Glutamatergic neuron (in vitro differentiated cells): ENCODE data around the gene FAM168B. TPM values are rescaled to one million over a fixed set of nuclear protein-coding genes. Genes with fewer than 3 reads are reported as not detected.

Experiments used
- DNase-seq: peaks from one replicate; pipeline ENCODE4 v3.0.0; 2022
- H3K27ac Mint-ChIP-seq: one replicate; pipeline ENCODE4 v1.8.0; 2020; ENCODE audit warnings: mild to moderate bottlenecking, mixed read lengths, inconsistent platforms; ENCODE audit not compliant: unreplicated experiment
- H3K27me3 Mint-ChIP-seq: one replicate; pipeline ENCODE4 v1.8.0; 2020; ENCODE audit warnings: mild to moderate bottlenecking, moderate library complexity, mixed read lengths, inconsistent platforms; ENCODE audit not compliant: unreplicated experiment
- H3K36me3 Mint-ChIP-seq: one replicate; pipeline ENCODE4 v1.8.0; 2020; ENCODE audit warnings: mild to moderate bottlenecking, mixed read lengths, inconsistent platforms; ENCODE audit not compliant: unreplicated experiment
- H3K4me1 Mint-ChIP-seq: one replicate; pipeline ENCODE4 v1.8.0; 2020; ENCODE audit warnings: mild to moderate bottlenecking, low read depth, mixed read lengths, inconsistent platforms; ENCODE audit not compliant: unreplicated experiment
- H3K4me3 Mint-ChIP-seq: one replicate; pipeline ENCODE4 v1.8.0; 2020; ENCODE audit warnings: mild to moderate bottlenecking, mixed read lengths, inconsistent platforms; ENCODE audit not compliant: unreplicated experiment
- H3K9me3 Mint-ChIP-seq: one replicate; pipeline ENCODE4 v1.8.0; 2020; ENCODE audit warnings: mild to moderate bottlenecking, moderate library complexity, mixed read lengths, inconsistent platforms; ENCODE audit not compliant: unreplicated experiment
- total RNA-seq: library from RNA; stranded (reverse); fragmentation: NEBNext Ultra II Directional; extraction: Animal tissue kit (Norgen Biotek cat#: 25700); gene quantifications from one replicate; pipeline ENCODE4 v1.2.1, GENCODE V29; 2021; ENCODE audit not compliant: unreplicated experiment
- TF ChIP-seq, protein P1 (sequence below): fragments of 200-600 bp; sonication (generic); IDR thresholded peaks from one replicate; pipeline ENCODE4 v1.5.0; 2021; ENCODE audit not compliant: partially characterized antibody, unreplicated experiment

The FAM168B gene
- total RNA-seq, 1 donor from 2014 or later, result 118 TPM

DNA sequence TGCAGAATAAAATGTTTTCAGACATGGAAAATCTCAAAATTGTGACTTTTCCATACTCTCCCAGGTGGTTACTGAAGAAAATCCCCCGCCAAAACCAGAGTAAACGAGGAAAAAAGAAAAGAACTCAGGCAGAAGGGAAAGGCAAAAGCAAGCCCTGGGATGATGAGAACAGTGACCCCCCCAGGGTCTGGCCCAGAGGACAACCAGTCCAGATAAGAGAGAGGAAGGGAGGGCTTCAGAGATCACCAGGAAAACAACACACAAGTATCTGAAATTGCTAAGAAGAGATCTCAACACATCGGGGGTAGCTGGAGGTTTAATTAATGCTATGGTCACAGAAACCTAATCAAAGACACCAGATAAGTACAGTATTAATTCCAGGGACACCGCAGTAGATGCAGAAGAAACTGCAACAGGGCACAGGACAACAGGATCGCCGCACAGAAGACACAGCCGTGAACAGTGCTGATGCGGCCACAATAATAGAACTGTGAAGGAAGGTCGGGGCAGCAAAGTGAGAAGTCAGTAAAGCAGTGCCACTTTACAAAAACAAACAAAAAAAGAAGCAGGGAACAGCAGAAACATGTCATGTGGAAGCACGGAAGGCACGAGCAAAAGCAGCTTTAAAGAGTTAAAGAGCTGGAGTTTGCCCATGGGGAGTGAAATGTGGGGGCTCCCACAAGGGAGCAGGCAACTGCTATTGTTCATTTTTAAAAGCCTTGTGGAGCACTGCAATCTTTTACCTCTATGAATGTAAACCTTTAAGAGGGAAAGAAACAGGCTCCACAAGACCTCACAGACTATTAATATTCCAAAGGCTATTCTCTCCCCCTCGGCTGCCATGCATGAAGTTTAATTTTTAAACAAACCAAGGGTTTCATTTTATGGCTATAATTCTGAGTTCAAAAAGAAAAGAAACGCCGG lies 28.4 kb downstream of the FAM168B start:
- H3K36me3 Mint-ChIP-seq, result no peaks in the 10 kb centered on the region
- H3K27ac Mint-ChIP-seq, result peak overlapping the region; percentile 75
- H3K27me3 Mint-ChIP-seq, result peaks cover 3% of the 10 kb centered on the region
- peaks cover 15% of the 10 kb centered on the region for H3K4me1 Mint-ChIP-seq
- H3K9me3 Mint-ChIP-seq, result peaks cover 6% of the 10 kb centered on the region
- H3K4me3 Mint-ChIP-seq, result peak overlapping the region; percentile 33
- TF ChIP-seq, protein P1, sequence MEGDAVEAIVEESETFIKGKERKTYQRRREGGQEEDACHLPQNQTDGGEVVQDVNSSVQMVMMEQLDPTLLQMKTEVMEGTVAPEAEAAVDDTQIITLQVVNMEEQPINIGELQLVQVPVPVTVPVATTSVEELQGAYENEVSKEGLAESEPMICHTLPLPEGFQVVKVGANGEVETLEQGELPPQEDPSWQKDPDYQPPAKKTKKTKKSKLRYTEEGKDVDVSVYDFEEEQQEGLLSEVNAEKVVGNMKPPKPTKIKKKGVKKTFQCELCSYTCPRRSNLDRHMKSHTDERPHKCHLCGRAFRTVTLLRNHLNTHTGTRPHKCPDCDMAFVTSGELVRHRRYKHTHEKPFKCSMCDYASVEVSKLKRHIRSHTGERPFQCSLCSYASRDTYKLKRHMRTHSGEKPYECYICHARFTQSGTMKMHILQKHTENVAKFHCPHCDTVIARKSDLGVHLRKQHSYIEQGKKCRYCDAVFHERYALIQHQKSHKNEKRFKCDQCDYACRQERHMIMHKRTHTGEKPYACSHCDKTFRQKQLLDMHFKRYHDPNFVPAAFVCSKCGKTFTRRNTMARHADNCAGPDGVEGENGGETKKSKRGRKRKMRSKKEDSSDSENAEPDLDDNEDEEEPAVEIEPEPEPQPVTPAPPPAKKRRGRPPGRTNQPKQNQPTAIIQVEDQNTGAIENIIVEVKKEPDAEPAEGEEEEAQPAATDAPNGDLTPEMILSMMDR, result no peak
- DNase-seq, result no peak

DNA sequence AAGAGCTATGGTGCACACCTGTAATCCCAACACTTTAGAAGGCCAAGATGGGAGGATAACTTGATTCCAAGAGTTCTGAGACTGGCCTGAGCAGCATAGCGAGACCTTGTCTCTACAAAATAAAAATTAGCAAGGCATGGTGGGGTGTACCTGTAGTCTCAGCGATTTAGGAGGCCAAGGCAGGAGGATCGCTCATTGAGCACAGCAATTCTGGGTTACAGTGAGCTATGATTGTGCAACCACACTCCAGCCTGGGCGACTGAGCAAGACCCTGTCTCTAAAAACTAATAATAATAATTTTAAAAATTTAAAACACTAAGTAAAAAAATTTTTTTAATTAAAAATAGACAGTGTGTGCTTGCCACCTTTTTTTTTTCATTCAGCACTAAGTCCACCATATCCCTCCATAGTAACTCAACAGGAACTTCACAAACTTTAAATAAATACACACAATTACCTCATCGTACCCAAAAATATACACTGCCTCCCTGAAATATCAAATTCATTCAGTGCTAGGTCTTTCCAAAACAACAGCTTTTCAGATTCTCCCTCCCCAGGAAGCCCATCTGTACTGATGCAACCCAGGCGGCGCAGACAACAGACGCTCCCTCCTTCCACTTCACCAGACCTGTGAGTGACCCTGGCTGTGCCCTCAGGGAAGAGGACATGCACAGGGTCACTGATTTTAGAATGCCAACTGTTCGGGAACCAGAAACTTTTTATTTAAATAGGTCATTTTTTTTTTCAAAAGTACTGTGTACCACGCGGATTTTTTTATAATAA lies 29.6 kb downstream of the FAM168B start:
- TF ChIP-seq, protein P1, result no peak
- Mint-ChIP-seq H3K27ac (peak overlapping the region; percentile 74), H3K9me3 (peaks cover 6% of the 10 kb centered on the region), H3K4me3 (peak overlapping the region; percentile 36), H3K27me3 (peaks cover 3% of the 10 kb centered on the region), H3K36me3 (no peaks in the 10 kb centered on the region), H3K4me1 (peaks cover 19% of the 10 kb centered on the region)
- peak; percentile 47 for DNase-seq

DNA sequence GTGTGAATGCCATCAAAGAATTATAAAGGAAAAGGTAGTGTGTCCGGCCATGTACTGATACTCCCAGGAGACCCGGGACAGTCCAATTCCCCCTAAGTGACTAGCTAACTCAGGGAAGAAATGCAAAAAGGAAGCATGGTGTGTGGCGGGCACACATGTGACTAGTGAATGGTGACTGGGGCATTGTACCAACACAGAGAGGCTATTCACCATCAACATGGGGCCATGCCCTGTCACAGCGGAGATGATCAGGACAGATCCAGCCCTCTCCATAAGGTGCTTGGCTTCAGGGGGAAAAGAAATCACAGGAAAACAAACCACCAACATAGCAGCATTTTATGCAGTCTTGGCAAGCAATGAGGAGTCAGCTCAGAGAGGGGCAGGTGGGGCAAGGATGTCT lies 34.3 kb downstream of the FAM168B start:
- H3K27ac Mint-ChIP-seq, result no peak overlapping the region
- TF ChIP-seq, protein P1, result no peak
- no peaks in the 10 kb centered on the region for H3K27me3 Mint-ChIP-seq
- H3K4me1 Mint-ChIP-seq, result peaks cover 25% of the 10 kb centered on the region
- no peak overlapping the region for H3K4me3 Mint-ChIP-seq
- no peak for DNase-seq
- peaks cover 2% of the 10 kb centered on the region for H3K9me3 Mint-ChIP-seq
- no peaks in the 10 kb centered on the region for H3K36me3 Mint-ChIP-seq

DNA sequence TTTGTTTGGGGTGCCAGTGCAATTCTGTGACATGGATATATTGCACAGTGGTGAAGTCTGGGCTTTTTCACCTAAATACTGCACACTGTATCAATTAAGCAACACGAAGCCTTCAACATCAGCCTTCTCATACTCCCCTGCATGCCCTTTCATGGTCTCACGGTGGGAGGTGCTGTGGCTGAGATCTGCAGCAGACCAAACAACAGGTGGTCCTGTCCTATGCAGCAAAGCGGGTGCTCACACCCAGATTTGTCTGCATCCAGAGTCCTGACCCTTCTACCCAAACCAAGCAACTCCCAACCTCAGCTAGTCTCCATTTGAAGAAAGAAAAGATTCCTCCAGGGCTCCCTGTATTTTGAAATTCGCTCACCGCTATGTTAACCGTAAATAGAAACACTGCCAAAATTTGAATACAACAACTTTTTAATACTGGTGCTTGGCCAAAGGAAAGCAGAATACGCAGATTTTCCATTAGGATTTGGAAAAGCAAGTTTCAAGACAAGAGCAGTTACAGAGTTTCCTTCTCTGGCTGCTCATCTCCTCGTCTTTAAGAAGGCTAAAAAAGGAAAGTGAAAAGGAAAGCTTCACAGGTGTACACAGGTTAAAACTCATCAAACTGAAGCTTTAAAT lies 34.9 kb downstream of the FAM168B start:
- no peak for DNase-seq
- H3K9me3 Mint-ChIP-seq, result no peaks in the 10 kb centered on the region
- H3K27me3 Mint-ChIP-seq, result no peaks in the 10 kb centered on the region
- H3K4me1 Mint-ChIP-seq, result peaks cover 23% of the 10 kb centered on the region
- TF ChIP-seq, protein P1, result no peak
- H3K36me3 Mint-ChIP-seq, result no peaks in the 10 kb centered on the region
- H3K4me3 Mint-ChIP-seq, result no peak overlapping the region
- no peak overlapping the region for H3K27ac Mint-ChIP-seq
